NCI-H69 (cell line): ENCODE measurements around the gene OLFM2.
"Not testable (repeated sequence)": the region's sequence is repeated elsewhere in the genome, so short reads cannot be mapped to it uniquely, and the experiment has no call there.

ENCODE experiments used
- DNase-seq: peaks from one replicate; lab custom pipeline; 2025; lab: John Stamatoyannopoulos, UW

Gene OLFM2

GRCh38 chr19:9936326-9937000, at the start of gene OLFM2:
Gene OLFM2, minus strand, starts transcription at chr19:9936515. Its CDS starts 149 bp downstream, at chr19:9936366.
- DNase-seq, result peak; percentile 48

- no peak for DNase-seq
Measured at GRCh38 chr19:9981406-9982260, 45.3 kb upstream of the OLFM2 start.

GRCh38 chr19:9972103-9972502, 35.8 kb upstream of the OLFM2 start:
- DNase-seq, result no peak

GRCh38 chr19:9971166-9971897, 35.0 kb upstream of the OLFM2 start:
- no peak for DNase-seq

GRCh38 chr19:9970481-9970880, 34.2 kb upstream of the OLFM2 start:
- no peak for DNase-seq

GRCh38 chr19:9969688-9969975, 33.3 kb upstream of the OLFM2 start:
- no peak for DNase-seq

- no peak for DNase-seq
Measured at GRCh38 chr19:9968820-9969687, 32.7 kb upstream of the OLFM2 start.

- no peak for DNase-seq
Measured at GRCh38 chr19:9967326-9967725, 31.0 kb upstream of the OLFM2 start.

GRCh38 chr19:9966448-9966847, 30.1 kb upstream of the OLFM2 start:
- DNase-seq, result no peak

- no peak for DNase-seq
Measured at GRCh38 chr19:9966024-9966423, 29.7 kb upstream of the OLFM2 start.

- no peak for DNase-seq
Measured at GRCh38 chr19:9962623-9963290, 26.4 kb upstream of the OLFM2 start.

GRCh38 chr19:9961103-9961502, 24.8 kb upstream of the OLFM2 start:
- no peak for DNase-seq

- DNase-seq, result no peak
Measured at GRCh38 chr19:9958379-9958821, 22.1 kb upstream of the OLFM2 start.

GRCh38 chr19:9956956-9957355, 20.6 kb upstream of the OLFM2 start:
- DNase-seq, result no peak

GRCh38 chr19:9953802-9954542, 17.7 kb upstream of the OLFM2 start:
- peak; percentile 58 for DNase-seq

GRCh38 chr19:9952276-9952675, 16.0 kb upstream of the OLFM2 start:
- no peak for DNase-seq

- no peak for DNase-seq
Measured at GRCh38 chr19:9947441-9947840, 11.1 kb upstream of the OLFM2 start.

GRCh38 chr19:9946528-9947125, 10.3 kb upstream of the OLFM2 start:
- not testable (repeated sequence) for DNase-seq

GRCh38 chr19:9945319-9945966, 9.1 kb upstream of the OLFM2 start:
- no peak for DNase-seq

GRCh38 chr19:9943744-9944143, 7.4 kb upstream of the OLFM2 start:
- no peak for DNase-seq
